ENCODE measurements around the gene FCRL1.

FCRL1 gene

GRCh38 chr1:157819896-157820295 is at the start of gene FCRL1:
Gene FCRL1, minus strand, starts transcription at chr1:157820120. Its CDS starts 83 bp downstream, at chr1:157820037.
- DNase-seq (ENCODE audit: low read depth) = no peak

GRCh38 chr1:157868654-157869053 is 48.7 kb upstream of the FCRL1 start:
- no peak for DNase-seq (ENCODE audit: low read depth)

- no peak for DNase-seq (ENCODE audit: low read depth)
These were observed 42.5 kb upstream of the FCRL1 start for GRCh38 chr1:157862114-157863070.

GRCh38 chr1:157856538-157856937 is 36.6 kb upstream of the FCRL1 start:
- no peak for DNase-seq (ENCODE audit: low read depth)

- DNase-seq (ENCODE audit: low read depth) = no peak
These were observed 32.6 kb upstream of the FCRL1 start for GRCh38 chr1:157852476-157852875.

GRCh38 chr1:157849229-157849875 is 29.4 kb upstream of the FCRL1 start:
- no peak for DNase-seq (ENCODE audit: low read depth)

GRCh38 chr1:157844089-157844830 is 24.3 kb upstream of the FCRL1 start:
- no peak for DNase-seq (ENCODE audit: low read depth)

GRCh38 chr1:157842939-157843338 is 23.0 kb upstream of the FCRL1 start:
- no peak for DNase-seq (ENCODE audit: low read depth)

- DNase-seq (ENCODE audit: low read depth) = no peak
These were observed 21.8 kb upstream of the FCRL1 start, which contains the start of gene CD5L for GRCh38 chr1:157841708-157842107. Gene CD5L, minus strand, starts transcription at chr1:157841808. Its CDS starts 107 bp downstream, at chr1:157841701.

GRCh38 chr1:157838966-157839365 is 19.0 kb upstream of the FCRL1 start:
- DNase-seq (ENCODE audit: low read depth) = no peak

- DNase-seq (ENCODE audit: low read depth) = no peak
These were observed 14.5 kb upstream of the FCRL1 start for GRCh38 chr1:157834430-157834829.

GRCh38 chr1:157833145-157833544 is 13.2 kb upstream of the FCRL1 start:
- DNase-seq (ENCODE audit: low read depth) = no peak

- no peak for DNase-seq (ENCODE audit: low read depth)
These were observed 12.2 kb upstream of the FCRL1 start for GRCh38 chr1:157831968-157832626.

- DNase-seq (ENCODE audit: low read depth) = no peak
These were observed 11.0 kb upstream of the FCRL1 start for GRCh38 chr1:157830887-157831286.

- DNase-seq (ENCODE audit: low read depth) = no peak
These were observed 9.8 kb upstream of the FCRL1 start for GRCh38 chr1:157829711-157830110.

- no peak for DNase-seq (ENCODE audit: low read depth)
These were observed 9.3 kb upstream of the FCRL1 start for GRCh38 chr1:157829210-157829609.

- DNase-seq (ENCODE audit: low read depth) = no peak
These were observed 379 bp upstream of the FCRL1 start for GRCh38 chr1:157820299-157820698.

GRCh38 chr1:157819215-157819614 is 705 bp downstream of the FCRL1 start:
- no peak for DNase-seq (ENCODE audit: low read depth)

- DNase-seq (ENCODE audit: low read depth) = no peak
These were observed 6.7 kb downstream of the FCRL1 start for GRCh38 chr1:157813269-157813668.

GRCh38 chr1:157806431-157807149 is 13.3 kb downstream of the FCRL1 start:
- no peak for DNase-seq (ENCODE audit: low read depth)

- DNase-seq (ENCODE audit: low read depth) = no peak
These were observed 16.1 kb downstream of the FCRL1 start for GRCh38 chr1:157803851-157804250.
